Measurements from ENCODE around the gene SERAC1. TPM values are rescaled to one million over a fixed set of nuclear protein-coding genes. Genes with fewer than 3 reads are reported as not detected.

Gene SERAC1
- polyA plus RNA-seq, 3 donors from 2014 or later: 0.80 to 3.9 TPM; not detected in 1

DNA sequence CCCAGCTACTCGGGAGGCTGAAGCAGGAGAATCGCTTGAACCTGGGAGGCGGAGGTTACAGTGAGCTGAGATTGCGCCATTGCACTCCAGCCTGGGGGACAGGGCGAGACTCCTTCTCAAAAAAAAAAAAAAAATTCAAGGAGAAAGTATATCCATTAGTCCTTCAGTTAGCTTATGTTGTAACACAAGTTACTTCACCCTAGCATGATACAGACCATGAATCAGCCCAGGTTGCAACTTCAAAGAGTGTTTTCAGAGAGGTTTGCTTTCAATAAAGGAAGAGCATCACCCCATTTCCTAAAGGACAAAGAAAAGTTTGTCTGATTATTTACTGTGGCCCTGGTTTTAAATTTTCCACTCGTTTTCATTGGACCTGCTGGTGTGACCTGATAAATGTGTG lies 73.0 kb downstream of the SERAC1 start:
- H3K27ac Mint-ChIP-seq: no peak overlapping the region
- peaks cover 9 to 47% (median 31%) of the 10 kb centered on the region in 3 donors for H3K36me3 Mint-ChIP-seq
- DNase-seq: no peak
- no peaks in the 10 kb centered on the region for H3K27me3 Mint-ChIP-seq (ENCODE audit: low read depth in 3 of 3)
- no peak overlapping the region for H3K4me3 Mint-ChIP-seq
- H3K4me1 Mint-ChIP-seq: no peaks in the 10 kb centered on the region
- peaks cover 0 to 1% (median 0%) of the 10 kb centered on the region in 6 donors for H3K9me3 Mint-ChIP-seq

DNA sequence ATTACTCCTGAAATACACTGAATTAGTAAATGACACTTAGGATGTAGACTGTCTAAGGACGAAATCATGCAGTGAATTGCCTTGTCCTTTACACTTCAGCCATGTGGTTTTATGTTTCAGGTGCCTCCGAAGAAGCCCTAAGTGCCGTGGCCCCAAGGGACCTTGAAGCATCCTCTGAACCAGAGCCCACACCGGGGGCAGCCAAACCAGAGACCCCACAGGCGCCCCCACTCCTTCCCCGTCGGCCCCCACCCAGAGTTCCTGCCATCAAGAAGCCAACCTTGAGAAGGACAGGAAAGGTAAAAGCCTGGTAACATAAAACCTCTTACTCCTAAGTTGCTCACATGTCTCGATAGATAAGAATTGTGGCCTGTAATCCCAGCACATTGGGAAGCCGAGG lies 75.3 kb downstream of the SERAC1 start:
- no peak overlapping the region for H3K4me3 Mint-ChIP-seq
- peaks cover 15 to 64% (median 45%) of the 10 kb centered on the region in 3 donors for H3K36me3 Mint-ChIP-seq
- H3K4me1 Mint-ChIP-seq: no peaks in the 10 kb centered on the region
- DNase-seq: no peak
- H3K9me3 Mint-ChIP-seq: peaks cover 0 to 1% (median 0%) of the 10 kb centered on the region in 6 donors
- H3K27me3 Mint-ChIP-seq (ENCODE audit: low read depth in 3 of 3): peaks cover 0 to 1% (median 0%) of the 10 kb centered on the region in 3 donors
- H3K27ac Mint-ChIP-seq: no peak overlapping the region

DNA sequence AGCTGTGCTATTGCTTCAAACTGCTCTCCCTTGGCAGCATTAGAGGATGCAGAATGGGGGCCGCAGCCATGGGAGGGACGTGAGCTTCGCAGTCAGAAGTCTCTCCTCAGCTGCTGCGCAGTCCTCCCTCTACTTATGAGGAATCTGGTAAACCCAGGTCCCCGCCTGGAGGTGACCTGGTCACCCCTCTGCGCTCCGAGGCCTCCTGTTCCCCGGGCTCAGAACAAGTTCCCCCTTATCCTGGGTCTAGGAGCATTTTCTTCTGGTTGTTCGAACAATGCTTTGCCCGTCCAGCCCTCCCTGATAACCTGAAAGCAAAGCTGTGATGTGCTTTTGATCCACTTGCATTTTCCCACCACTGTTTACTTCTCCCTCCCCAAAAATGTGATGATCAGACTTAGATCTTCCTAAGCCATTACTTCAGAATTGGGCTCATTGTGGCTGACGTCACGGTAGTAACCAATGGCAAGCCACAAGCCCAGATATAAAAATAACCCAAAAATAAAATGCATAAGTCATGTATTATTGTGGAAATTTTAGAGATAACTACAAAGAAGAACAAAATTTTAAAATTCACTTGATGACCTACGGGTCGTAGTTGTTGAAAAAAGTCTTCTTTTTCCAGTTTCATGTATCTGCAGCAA lies 80.7 kb downstream of the SERAC1 start:
- H3K4me1 Mint-ChIP-seq: no peaks in the 10 kb centered on the region
- H3K4me3 Mint-ChIP-seq: no peak overlapping the region
- H3K9me3 Mint-ChIP-seq: no peaks in the 10 kb centered on the region
- peaks cover 0 to 4% (median 1%) of the 10 kb centered on the region in 3 donors for H3K27me3 Mint-ChIP-seq (ENCODE audit: low read depth in 3 of 3)
- DNase-seq: no peak
- H3K27ac Mint-ChIP-seq: peak overlapping the region in 1 of 6 donors; percentile 55
- H3K36me3 Mint-ChIP-seq: peaks cover 22 to 72% (median 22%) of the 10 kb centered on the region in 3 donors

DNA sequence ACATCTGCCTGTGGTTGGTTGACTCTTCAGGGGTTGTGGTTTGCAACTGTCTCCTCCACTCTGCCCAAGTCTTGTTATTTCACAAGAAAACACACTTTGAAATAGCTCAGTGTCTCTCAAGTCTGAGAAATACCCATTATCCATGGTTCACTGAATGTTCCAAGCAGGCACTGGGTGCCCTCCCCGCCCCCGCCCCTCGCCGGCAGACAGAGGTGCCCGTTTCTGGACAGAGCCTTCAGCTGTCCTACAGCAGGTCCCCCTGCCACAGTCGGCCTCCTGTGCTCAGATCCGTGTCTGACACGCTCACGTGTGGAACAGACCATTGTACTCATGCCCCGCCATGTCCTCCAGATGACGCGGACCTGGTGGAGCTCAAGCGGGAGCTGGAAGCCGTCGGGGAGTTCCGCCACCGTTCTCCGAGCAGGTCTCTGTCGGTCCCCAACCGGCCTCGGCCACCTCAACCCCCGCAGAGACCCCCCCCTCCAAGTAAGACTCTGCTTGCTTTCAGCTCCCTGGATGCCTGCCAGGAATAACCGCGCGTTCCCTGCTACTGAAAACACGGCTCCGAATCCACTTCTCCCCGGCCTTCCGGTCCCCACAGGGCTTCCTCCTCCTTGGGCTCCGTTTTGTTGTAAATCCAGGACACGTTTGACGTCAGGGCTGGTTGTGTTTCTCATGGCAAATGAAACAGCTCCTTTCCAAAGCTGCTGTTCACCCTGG lies 81.4 kb downstream of the SERAC1 start:
- Mint-ChIP-seq H3K9me3 (no peaks in the 10 kb centered on the region), H3K4me1 (no peaks in the 10 kb centered on the region), H3K27ac (peak overlapping the region in 1 of 6 donors; percentile 55), H3K36me3 (peaks cover 25 to 68% (median 26%) of the 10 kb centered on the region in 3 donors), H3K4me3 (no peak overlapping the region), H3K27me3 (ENCODE audit: low read depth in 3 of 3) (peaks cover 0 to 4% (median 1%) of the 10 kb centered on the region in 3 donors)
- DNase-seq: no peak

DNA sequence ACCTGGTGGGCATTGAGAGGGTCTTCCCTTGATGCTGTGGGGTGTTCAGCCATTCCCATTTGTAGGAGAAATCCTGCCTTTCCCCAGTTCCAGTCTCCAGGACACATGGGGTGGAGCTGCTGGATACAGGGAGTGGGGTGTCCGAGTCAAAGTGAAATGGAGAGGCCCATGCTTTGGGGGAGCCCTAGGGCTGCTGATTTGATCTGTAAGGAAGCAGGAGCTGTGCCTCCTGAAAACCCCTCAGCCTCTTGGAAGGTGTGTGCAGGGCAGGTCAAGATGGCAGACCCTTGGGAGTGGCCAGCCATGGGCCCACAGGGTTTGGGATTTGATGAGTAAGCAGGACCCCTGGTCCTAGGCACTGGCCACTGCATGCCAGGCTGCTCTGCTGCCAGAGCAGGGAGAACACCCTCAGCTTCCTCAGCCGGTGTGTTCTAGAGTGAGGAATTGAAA lies 82.0 kb downstream of the SERAC1 start:
- no peak for DNase-seq
- Mint-ChIP-seq H3K36me3 (peaks cover 26 to 69% (median 27%) of the 10 kb centered on the region in 3 donors), H3K4me1 (no peaks in the 10 kb centered on the region), H3K27ac (no peak overlapping the region), H3K9me3 (no peaks in the 10 kb centered on the region), H3K27me3 (ENCODE audit: low read depth in 3 of 3) (peaks cover 0 to 4% (median 1%) of the 10 kb centered on the region in 3 donors), H3K4me3 (no peak overlapping the region)

DNA sequence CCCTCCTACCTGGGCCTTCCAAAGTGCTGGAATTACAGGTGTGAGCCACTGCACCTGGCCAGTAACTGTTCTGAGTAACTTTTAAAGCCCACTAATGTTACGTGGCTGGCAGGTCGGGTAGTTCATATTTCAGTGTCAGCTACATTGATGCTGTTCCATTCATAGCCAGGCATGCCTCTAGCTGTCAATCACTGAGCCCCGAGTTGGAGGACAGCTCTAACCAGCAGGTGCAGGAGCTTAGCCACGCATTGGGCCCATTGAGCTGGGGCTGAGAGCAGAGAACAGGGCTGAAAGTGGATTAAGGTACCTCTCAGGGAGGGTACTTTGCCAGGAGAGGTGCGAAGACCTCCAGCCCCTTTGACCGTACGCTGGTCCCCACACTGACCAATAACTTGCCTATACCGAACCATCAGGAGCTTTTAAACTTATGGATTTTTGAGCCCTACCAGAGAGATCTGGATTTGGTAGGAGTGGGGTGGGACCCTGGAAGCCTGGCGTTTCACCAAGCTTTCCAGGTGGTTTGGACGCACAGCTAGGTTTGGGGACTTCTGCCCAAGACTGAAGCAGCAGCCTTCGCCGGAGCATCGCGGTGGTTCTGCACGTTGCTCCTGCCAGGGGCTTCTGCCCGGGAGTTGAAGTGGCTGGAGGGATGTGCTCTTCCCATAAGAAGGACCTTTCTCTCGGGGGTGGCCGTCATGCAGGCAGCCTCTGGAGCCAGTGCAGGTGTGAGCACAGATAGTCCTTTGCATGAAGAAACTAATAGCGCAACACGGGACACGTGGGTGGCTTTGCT lies 82.6 kb downstream of the SERAC1 start:
- no peak overlapping the region for H3K27ac Mint-ChIP-seq
- no peaks in the 10 kb centered on the region for H3K4me1 Mint-ChIP-seq
- no peak for DNase-seq
- H3K4me3 Mint-ChIP-seq: no peak overlapping the region
- H3K9me3 Mint-ChIP-seq: no peaks in the 10 kb centered on the region
- H3K27me3 Mint-ChIP-seq (ENCODE audit: low read depth in 3 of 3): peaks cover 0 to 4% (median 1%) of the 10 kb centered on the region in 3 donors
- peaks cover 31 to 75% (median 32%) of the 10 kb centered on the region in 3 donors for H3K36me3 Mint-ChIP-seq

DNA sequence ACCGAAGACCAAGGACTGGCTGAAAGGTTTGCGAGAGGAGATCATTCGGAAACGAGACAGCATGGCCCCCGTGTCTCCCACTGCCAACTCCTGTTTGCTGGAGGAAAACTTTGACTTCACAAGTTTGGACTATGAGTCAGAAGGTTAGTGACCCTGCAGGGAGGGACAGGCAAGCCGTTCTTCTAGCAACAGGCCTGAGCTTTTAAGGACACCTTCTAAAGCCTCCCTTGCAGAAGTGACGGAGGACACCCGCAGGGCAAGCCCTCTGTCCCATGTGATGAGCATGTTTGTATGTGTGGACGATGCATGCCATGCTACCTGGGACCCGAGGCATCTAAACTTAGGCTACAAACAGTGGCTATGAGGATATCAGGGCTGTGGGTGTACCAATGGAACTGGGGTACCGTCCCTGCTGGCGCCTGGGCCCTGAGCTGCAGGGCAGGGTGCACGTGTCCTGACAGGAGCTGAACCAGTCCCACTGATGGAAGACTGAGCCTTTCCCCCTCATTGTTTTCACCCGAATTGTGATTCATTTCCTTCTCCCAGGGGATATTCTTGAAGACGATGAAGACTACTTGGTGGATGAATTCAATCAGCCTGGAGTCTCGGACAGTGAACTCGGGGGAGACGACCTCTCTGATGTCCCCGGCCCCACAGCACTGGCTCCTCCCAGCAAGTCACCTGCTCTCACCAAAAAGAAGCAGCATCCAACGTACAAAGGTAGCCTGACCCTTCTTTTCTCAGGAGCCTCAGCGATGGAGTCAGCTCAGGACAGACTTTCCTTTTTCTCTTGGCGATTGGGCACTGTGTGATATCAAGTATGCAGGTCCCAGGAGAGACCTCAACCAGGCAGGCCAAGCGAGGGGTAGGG lies 84.4 kb downstream of the SERAC1 start:
- peaks cover 0 to 4% (median 0%) of the 10 kb centered on the region in 3 donors for H3K27me3 Mint-ChIP-seq (ENCODE audit: low read depth in 3 of 3)
- peaks cover 24 to 71% (median 33%) of the 10 kb centered on the region in 3 donors for H3K36me3 Mint-ChIP-seq
- no peak overlapping the region for H3K4me3 Mint-ChIP-seq
- H3K9me3 Mint-ChIP-seq: no peaks in the 10 kb centered on the region
- H3K27ac Mint-ChIP-seq: peak overlapping the region in 1 of 6 donors; percentile 43
- H3K4me1 Mint-ChIP-seq: no peaks in the 10 kb centered on the region
- DNase-seq: no peak

DNA sequence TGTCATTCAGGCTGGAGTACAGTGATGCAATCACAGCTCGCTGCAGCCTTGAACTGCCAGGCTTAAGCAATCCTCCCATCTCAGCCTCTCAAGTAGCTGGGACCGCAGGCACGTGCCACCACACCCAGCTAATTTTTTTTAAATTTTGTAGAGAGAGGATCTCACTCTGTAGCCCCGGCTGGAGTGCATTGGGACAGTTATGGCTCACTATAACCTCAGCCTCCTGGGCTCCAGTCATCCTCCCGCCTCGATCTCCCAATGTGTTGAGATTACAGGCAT lies 86.5 kb downstream of the SERAC1 start:
- Mint-ChIP-seq H3K9me3 (no peaks in the 10 kb centered on the region), H3K4me3 (no peak overlapping the region), H3K36me3 (peaks cover 15 to 73% (median 33%) of the 10 kb centered on the region in 3 donors), H3K27ac (no peak overlapping the region), H3K27me3 (ENCODE audit: low read depth in 3 of 3) (peaks cover 0 to 4% (median 0%) of the 10 kb centered on the region in 3 donors), H3K4me1 (no peaks in the 10 kb centered on the region)
- no peak for DNase-seq

DNA sequence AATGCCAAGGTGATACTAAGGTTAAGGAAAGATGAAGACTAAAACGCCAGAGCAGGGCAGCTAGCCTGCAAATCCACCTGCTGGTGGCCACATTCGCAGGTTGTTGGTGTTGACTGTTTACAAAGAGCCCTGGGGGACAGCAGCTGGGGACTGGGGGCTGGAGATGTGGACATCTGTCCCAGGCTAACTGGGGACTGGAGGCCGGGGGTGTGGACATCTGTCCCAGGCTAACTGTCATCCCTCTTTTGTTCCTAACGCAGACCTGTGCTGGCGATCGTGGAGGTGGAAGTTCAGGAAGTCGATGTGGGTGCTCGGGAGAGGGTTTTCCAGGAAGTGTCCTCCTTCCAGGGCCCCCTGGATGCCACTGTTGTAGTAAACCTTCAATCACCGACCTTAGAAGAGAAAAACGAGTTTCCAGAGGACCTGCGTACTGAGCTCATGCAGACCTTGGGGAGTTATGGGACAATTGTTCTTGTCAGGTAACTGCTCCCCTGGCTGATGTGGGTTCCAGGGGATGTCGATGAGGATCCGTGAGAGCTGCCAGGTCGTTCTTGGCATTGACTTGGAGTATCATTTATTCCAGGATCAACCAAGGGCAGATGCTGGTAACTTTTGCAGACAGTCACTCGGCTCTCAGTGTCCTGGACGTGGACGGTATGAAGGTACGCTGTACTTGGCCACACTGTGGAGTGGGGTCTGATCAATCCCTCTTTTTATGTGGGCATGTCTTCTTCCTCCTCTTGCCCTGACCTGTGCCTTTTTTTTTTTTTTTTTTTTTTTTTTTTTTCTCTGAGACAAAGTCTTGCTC lies 87.0 kb downstream of the SERAC1 start:
- peaks cover 15 to 78% (median 38%) of the 10 kb centered on the region in 3 donors for H3K36me3 Mint-ChIP-seq
- no peaks in the 10 kb centered on the region for H3K9me3 Mint-ChIP-seq
- no peak for DNase-seq
- no peak overlapping the region for H3K27ac Mint-ChIP-seq
- peaks cover 0 to 4% (median 1%) of the 10 kb centered on the region in 3 donors for H3K27me3 Mint-ChIP-seq (ENCODE audit: low read depth in 3 of 3)
- no peaks in the 10 kb centered on the region for H3K4me1 Mint-ChIP-seq
- no peak overlapping the region for H3K4me3 Mint-ChIP-seq

DNA sequence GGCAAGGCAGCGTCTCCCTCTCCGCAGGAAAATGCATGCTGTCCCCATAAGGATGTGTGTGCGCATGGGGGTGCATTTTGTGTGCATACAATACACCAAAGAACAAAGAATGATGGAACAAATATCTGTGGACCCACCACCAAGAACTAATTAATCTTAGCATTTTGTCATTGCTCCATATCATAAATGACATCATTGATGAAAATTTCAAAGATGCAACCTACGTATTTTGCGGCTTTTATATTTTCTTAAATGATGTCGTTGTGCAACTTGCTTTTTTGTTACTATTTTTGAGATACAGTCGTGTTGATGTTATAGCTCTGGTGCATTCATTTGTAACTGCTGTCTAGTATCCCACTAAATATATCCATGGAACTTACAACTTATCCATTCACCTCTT lies 89.7 kb downstream of the SERAC1 start:
- H3K4me3 Mint-ChIP-seq: no peak overlapping the region
- peaks cover 19 to 62% (median 41%) of the 10 kb centered on the region in 3 donors for H3K36me3 Mint-ChIP-seq
- H3K27me3 Mint-ChIP-seq (ENCODE audit: low read depth in 3 of 3): peaks cover 0 to 1% (median 0%) of the 10 kb centered on the region in 3 donors
- no peaks in the 10 kb centered on the region for H3K4me1 Mint-ChIP-seq
- no peak for DNase-seq
- no peak overlapping the region for H3K27ac Mint-ChIP-seq
- no peaks in the 10 kb centered on the region for H3K9me3 Mint-ChIP-seq

DNA sequence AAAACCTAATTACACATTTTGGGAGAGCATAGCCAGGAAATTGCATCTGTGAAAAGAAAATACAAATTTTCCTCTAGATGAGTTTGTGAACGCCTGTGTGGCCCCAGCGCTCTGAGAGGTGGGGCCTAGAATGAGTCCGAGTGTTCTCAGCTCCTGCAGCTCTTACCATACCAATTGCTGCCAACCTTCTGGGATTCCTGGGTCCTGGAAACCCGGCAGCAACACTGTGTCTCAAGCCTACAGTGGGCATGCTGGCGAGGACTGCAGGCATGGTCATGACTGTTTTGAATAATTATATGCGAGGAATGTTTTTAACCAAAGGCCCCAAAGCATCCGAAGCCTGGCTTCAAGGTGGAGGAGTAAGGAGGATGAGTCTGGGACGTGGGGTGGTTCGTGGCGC lies 90.4 kb downstream of the SERAC1 start:
- Mint-ChIP-seq H3K9me3 (no peaks in the 10 kb centered on the region), H3K4me3 (no peak overlapping the region), H3K4me1 (no peaks in the 10 kb centered on the region), H3K27me3 (ENCODE audit: low read depth in 3 of 3) (peaks cover 0 to 1% (median 0%) of the 10 kb centered on the region in 3 donors), H3K27ac (no peak overlapping the region), H3K36me3 (peaks cover 16 to 57% (median 35%) of the 10 kb centered on the region in 3 donors)
- no peak for DNase-seq

DNA sequence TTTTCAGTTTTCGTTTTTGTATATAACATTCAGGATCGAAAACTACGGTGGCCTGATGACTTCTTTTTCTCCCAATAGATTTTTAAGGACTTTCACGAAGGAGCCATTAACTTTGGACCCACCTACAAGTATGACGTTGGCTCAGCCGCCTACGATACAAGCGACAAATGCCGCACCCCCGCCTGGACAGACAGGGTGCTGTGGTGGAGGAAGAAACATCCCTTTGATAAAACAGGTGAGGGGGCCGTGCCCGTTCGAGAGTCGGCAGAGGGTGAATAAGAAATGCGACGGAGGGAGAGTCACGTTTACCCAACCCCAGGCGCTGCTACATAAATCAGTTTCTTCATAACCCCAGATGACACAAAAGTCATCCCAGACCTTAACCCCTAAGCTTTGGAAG lies 91.5 kb downstream of the SERAC1 start:
- no peak overlapping the region for H3K27ac Mint-ChIP-seq
- peaks cover 13 to 58% (median 34%) of the 10 kb centered on the region in 3 donors for H3K36me3 Mint-ChIP-seq
- no peak for DNase-seq
- H3K27me3 Mint-ChIP-seq (ENCODE audit: low read depth in 3 of 3): peaks cover 0 to 1% (median 0%) of the 10 kb centered on the region in 3 donors
- H3K4me3 Mint-ChIP-seq: no peak overlapping the region
- no peaks in the 10 kb centered on the region for H3K9me3 Mint-ChIP-seq
- peaks cover 4 to 8% of the 10 kb centered on the region in 2 donors for H3K4me1 Mint-ChIP-seq

Measured in immature natural killer cell (primary cell).